HS-5 (cell line): Measurements from ENCODE around the gene SAMD11.
"Not testable (repeated sequence)": the region's sequence is repeated elsewhere in the genome, so short reads cannot be mapped to it uniquely, and the experiment has no call there.

Source experiments
- DNase-seq: peaks from one replicate; pipeline ENCODE4 v3.0.0-alpha.2; 2012; ENCODE audit warnings: low read depth

SAMD11 gene

DNA sequence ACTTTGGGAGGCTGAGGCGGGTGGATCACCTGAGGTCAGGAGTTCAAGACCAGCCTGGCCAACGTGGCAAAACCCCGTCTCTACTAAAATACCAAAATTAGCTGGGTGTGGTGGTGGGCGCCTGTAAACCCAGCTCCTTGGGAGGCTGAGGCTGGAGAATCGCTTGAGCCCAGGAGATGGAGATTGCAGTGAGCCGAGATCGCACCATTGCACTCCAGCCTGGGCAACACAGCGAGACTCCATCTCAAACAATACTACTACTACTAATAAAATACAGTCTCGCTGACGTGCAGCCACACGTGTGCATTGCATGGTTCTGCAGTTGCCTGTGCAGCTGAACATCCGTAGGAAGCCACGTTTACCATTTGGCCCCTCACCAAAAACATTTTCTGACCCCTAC, 23.1 kb downstream of the SAMD11 start:
- not testable (repeated sequence) for DNase-seq

DNA sequence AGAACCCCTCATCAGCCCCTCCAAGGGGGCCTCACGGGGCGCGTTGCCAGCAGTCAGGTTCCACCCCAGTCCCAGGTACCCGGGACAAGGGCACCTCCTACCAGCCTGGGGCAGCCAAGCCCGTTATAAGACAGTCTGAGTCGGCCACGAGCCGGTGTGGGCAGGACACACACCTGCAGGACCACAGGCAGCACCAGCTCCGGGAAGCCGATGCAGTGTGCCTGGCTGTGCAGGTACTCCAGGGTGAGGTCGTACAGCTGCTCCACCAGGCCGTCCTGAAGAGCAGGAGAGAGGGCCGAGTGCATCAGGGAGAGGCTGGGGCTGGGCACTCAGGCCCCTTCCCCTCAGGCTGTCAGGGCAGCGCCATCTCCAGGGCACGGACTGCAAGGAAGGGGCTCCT, 24.2 kb downstream of the SAMD11 start:
- no peak for DNase-seq

DNA sequence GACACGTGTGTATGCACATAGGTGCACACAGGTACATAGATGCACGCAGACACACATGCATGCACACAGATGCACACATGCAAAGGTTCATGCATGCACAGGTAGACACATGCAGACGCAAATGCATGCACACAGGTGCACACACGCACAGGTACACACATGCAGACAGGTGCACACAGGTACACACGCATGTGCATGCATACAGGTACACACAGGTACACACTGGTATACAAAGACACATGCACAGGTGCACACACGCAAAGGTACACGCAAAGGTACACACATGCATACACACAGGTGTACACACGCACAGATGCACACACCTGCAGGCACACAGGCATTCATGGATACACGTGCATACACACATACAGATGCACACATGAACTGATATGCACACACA, 26.5 kb downstream of the SAMD11 start:
- DNase-seq = no peak

DNA sequence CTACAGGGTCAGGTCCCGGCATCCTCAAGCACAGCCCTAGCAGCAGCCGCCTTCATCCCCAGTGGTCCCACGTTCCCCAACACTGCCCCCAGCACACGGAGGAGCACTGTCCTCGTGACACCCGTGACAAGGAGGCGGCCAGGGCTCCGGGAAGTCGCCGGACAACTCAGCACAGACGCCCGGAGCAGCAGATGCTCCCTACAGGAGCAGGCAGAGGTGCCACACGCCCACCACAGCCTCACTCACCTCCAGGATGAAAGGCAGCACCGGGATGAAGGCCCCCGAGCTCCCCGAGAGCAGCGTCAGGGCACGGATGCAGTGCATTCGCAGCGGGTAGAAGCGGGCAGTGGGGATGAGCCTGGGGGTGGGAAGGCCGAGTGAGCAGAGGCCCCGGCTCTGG, 27.2 kb downstream of the SAMD11 start:
- no peak for DNase-seq

DNA sequence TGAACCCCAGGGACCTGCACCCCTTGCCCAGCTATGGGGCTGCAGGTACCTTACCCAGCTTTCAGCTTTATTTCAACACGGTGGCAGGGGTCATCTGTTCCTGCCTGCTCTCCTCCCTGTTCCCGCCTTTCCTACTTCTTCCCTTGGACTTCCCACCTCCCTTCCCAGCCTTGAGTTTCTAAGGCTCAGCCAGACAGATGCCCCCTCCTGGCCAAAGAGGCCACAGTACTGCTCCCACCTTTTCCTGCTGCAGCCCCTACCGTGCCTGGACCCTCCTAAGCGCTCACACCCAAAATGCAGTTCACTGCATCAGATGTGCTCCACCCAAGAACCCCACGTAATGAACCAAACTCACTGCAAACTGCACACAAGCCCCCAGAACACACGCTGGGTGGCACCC, 27.6 kb downstream of the SAMD11 start:
- DNase-seq = no peak

DNA sequence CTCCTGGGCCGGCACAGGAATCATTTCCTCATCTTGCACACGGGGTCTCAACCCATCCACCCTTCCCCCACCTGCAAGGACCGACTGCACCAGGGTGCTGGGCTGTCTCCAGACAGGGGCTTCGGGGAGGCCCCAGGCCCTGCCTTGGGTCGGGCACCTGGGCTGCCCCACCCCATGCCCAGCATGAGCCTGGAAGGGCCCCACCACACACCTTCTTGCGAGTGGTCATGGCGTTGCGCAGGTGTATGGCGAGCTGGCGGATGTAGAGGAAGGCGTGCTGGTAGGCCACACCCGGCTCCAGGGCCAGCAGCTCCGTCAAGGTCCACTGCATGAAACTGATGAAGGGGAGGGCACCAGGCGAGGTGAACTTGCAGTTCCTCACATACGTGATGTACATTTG, 28.5 kb downstream of the SAMD11 start:
- DNase-seq = no peak

DNA sequence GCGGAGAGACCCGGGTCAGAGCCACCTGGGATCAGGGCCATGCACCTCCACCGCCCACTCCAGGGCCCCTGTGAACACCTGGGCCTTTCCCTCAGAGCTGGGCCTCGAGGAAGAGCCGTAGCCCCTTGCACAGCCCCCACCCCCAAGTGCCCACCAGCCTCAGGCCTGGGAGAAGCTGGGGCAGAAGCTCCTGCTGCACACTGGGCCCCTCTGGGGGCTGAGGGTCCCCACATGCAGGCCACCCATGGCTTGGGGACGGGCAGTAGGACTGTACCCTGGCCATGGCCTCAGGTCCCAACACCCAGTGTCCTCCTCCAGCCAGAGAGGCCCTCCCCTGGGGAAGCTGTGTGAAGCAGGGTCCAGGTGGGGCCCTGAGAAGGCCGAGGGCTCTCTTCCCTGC, 28.9 kb downstream of the SAMD11 start:
- no peak for DNase-seq

DNA sequence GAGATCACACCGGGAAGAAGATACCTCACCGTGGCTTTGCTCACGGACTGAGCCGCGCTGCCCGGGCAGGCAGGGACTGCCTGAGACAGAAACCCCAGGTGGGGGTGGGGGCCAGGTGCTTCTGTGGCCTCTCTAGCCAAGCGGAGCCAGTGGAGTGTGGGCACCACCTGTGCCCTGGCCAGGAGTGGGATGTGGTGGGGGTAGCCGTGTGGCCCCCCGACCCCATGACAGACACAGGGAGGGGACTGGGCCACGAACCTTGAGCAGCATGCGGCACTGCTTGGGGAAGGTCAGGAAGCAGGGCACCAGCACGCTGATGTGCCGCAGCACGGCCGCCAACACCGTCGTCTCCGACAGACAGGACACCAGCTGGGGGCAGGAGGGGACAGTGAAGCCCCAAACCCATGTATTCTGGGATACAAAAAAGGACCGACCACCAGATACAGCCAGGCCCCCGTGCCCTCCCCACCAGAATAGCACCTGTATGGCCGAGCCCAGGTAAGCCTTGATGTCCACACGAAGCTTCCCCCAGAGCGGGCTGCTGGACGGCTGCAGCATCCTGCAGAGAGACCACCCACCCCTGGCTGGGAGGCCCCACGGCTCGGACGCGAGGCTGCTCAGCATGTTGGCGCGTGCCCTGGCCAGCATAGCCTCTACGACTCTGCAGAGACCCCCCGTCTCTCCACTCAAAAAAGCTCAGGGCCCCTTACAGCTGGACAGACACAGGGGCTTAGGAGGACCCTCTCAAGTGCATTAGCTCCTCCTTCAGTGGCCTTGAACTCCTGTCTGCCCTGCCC, 30.0 kb downstream of the SAMD11 start:
- no peak for DNase-seq

DNA sequence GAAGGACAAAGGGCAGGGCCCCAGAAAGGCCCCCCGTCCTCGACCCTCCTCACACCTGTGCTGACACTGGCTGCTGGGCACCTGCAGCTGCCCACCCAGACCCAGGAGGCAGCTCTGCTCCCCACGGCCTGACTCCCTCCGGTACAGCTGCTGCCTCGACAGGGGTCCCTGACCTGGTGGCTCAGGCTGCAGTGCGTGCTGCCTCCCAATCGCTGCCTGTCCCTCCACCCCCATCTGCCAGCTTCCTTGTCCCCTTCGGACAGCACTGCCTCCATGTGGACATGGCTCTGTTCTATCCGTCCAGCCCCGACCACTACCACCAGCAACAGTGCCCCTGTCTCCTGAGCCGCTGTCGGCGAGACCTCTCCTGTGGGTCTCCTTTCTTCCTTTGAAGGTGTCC, 31.2 kb downstream of the SAMD11 start:
- no peak for DNase-seq

DNA sequence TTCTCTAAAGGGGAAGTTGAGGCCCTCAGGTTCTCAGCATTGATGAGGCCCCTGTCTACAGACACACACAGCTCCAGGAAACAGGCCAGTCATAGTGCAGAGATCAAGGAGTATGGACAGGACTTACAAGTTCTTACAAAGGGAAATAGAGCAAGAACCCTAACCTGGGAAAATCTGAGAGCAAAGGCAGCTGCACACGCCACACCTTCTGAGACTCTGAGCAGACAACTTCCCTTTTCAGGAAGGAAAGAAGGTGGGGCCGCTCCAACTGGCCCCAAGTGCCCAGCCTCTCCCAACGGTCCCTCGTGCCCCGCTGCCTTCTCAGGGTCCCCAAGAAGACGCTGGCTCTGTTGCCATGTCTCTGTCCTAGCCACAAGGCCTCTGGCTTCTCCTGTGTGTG, 31.8 kb downstream of the SAMD11 start:
- no peak for DNase-seq

DNA sequence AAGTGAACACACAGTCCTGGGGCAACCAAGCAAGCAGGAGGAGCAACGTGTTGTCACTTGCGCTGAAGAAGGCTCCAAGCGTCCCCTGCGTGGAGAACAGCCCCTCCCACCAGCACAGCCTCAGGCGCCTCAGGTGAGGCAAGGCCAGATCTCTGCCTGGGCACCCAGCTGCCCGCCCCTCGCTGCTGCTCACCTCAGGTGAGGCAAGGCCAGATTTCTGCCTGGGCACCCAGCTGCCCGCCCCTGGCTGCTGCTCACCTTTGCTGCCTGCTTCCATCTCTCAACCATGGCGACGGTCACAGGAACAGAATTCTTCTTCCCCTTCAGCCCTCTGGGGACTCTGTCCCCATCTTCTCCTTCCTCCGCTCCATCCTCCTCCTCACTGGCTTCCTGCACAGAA, 32.9 kb downstream of the SAMD11 start:
- no peak for DNase-seq

DNA sequence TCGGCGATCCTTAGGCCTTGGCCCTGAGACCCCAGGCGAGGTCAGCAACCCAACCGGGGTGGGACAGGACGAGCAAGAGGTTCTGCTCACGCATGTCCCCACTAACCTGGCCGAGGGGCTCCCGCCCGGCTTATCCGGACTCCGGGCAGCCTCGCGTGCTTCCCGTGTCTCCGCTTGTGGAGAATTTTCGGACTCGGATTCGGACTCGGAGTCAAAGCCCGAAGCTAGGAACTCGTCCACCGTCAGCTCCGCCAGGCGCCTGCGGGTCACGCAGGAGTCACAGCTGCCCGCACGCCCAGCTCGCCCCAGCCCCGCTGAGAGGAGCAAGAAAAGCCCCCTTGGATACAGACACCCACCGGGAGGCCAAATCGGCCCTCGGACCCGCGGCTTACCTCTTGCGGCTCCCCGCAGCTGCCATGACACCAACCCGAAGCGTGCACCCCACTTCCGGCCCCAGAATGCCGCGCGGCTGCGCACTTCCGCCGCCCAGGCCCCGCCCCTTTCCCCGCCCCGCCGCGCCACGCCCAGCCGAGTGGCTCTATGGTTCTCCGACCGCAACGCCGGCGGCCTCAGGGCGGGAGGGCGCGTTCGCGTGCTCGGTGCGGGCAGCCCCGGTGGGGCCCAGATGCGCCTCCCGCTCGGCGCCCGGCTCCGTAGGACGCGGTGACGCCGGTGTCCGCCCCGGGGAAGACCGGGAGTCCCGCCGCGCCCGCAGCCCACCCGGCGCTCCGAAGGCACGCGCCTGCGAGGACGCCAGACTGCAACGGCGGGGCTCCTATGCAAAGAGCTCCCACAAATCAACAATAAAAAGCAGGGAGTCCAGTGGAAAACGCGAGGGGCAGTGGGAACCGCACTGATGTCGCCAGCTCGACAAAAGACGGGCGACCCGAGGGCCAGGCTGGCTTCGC, 35.4 kb downstream of the SAMD11 start, which contains the start of gene NOC2L:
NOC2L (minus strand) TSS at position 434 of the 908 bp plus-strand sequence; CDS start at position 418, 16 bp downstream.
- DNase-seq = peak; percentile 38

DNA sequence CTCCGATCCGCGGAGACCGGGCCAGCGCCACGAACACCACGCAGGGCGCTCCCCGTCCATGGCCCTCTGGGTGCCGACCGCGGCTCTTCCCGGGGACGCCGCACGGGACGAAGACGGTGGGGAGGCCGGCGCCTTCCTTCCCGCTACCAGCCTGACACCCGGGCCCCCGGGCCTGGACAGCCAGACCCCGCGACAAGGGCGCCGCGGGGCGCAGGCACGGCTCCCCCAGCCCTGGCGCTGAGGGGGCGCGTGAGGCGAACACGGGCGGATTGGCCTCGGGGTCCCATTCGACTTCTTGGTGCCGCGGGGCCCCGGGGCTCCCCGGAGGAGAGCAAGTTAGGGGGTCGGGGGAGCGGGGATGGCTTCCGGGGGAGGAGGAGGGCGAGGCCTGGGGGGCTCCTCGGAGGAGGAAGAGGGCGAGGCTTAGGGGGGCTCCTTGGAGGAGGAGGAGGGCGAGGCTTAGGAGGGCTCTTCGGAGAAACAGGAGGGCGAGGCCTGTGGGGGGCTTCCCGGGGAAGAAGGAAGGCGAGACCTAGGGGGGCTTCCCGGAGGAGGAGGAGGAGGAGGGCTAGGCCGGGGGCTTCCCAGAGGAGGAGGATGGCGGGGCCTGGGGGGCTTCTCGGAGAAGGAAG, 36.1 kb downstream of the SAMD11 start:
- DNase-seq = no peak

DNA sequence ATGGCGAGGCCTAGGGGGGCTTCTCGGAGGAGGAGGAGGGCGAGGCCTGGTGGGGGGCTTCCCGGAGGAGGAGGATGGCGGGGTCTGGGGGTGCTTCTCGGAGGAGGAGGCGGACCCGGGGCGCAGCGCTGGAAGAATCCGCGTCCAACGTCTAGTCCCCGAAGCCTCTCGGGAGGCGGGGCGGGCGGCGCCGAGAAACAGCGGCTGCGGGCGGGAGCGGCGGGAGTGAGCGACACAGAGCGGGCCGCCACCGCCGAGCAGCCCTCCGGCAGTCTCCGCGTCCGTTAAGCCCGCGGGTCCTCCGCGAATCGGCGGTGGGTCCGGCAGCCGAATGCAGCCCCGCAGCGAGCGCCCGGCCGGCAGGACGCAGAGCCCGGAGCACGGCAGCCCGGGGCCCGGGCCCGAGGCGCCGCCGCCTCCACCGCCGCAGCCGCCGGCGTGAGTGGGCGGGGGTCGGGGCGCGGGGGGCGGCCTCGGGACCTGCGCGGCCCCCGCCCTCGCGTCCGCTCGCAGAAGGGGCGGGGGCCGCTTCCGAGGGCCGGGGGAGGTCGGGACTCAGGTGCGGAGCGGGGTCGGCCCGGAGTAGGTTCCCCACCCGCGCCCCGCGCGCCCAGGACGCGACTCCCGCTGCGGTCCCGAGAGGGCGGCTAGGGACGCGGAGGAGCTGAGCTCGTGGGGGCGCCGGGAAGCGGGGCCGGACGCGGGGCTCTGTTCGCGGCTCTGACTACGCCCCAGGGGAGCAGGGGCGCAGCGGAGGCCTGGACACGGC, 36.8 kb downstream of the SAMD11 start, which contains the start of gene KLHL17:
KLHL17 (plus strand) TSS at position 222 of the 769 bp plus-strand sequence; CDS start at position 332, 110 bp downstream.
- DNase-seq = no peak

DNA sequence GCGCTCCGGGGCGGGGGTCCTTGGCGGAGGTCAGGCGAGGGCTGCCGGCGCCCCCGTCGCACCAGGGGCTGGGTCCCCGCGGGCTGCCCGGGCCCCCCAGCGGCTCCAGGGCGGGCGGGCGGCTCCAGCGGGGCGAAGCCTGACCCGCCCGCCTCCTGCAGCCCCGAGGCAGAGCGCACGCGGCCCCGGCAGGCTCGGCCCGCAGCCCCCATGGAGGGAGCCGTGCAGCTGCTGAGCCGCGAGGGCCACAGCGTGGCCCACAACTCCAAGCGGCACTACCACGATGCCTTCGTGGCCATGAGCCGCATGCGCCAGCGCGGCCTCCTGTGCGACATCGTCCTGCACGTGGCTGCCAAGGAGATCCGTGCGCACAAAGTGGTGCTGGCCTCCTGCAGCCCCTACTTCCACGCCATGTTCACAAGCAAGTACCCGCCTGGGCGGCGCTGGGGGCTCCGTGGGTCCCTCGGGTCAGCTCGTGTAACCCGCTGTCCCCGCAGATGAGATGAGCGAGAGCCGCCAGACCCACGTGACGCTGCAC, 37.5 kb downstream of the SAMD11 start:
- DNase-seq = no peak

DNA sequence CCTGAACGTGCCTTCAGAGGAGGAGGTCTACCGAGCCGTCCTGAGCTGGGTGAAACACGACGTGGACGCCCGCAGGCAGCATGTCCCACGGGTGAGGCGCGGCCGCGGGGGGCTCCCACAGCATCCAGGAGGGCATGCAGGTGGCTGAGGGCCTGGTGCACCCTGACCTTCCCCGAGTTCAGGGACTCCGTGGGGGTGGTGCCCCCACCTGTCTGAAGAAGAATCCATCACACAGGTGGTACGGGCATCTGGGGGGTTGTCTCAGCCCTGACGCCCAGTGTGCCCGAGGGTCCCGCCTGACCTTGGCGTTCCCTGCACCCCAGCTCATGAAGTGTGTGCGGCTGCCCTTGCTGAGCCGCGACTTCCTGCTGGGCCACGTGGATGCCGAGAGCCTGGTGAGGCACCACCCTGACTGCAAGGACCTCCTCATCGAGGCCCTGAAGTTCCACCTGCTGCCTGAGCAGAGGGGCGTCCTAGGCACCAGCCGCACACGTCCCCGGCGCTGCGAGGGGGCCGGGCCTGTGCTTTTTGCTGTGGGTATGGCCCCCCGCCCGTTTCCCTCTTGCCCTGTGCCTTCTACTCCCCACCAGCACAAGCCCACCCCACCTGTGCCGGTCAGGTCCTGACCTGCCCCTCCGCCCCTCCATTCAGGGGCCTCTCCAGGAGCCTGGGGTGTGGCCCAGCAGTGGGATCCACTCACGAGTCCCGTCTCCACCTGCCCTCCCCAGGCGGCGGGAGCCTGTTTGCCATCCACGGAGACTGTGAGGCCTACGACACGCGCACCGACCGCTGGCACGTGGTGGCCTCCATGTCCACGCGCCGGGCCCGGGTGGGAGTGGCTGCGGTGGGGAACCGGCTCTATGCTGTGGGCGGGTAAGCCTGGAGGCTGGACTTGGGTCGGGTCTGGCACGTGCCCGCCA, 38.9 kb downstream of the SAMD11 start:
- no peak for DNase-seq

DNA sequence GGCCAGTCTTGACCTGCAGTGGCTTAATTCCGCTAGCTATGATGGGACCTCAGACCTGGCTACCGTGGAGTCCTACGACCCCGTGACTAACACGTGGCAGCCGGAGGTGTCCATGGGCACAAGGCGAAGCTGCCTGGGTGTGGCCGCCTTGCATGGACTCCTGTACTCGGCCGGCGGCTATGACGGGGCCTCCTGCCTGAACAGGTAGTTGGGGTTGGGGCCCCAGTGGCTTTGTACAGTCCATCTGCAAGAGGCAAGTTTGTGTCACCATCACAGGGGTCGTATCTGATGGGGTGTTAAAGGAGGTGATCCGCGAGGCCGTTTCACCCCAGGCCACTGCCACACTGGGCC, 39.6 kb downstream of the SAMD11 start:
- DNase-seq = no peak

DNA sequence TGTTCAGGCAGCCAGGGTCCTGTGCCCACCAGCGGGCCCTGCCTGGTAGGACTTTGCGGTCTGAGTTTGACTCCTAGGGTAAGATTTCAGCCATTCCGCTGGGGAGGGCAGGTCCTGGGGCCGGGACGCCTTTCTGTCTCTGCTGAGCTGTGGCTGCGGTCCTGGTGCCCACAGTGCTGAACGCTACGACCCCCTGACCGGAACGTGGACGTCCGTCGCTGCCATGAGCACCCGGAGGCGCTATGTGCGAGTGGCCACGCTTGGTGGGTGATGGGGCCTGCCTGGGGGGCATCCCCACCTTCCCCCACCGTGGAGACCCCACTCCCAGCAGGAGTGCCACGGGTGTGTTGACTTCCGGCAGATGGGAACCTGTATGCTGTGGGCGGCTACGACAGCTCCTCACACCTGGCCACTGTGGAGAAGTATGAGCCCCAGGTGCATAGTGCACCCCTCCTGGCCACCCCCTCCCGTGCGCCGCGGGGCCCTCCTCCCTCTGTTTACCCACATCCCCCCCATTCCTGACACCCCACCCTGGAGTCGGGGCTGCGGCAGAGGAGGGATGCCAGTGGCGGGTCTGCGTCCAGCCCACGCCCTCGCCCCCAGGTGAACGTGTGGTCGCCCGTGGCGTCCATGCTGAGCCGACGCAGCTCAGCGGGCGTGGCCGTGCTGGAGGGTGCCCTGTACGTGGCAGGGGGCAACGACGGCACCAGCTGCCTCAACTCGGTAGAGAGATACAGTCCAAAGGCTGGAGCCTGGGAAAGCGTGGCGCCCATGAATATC, 40.2 kb downstream of the SAMD11 start:
- DNase-seq = no peak

DNA sequence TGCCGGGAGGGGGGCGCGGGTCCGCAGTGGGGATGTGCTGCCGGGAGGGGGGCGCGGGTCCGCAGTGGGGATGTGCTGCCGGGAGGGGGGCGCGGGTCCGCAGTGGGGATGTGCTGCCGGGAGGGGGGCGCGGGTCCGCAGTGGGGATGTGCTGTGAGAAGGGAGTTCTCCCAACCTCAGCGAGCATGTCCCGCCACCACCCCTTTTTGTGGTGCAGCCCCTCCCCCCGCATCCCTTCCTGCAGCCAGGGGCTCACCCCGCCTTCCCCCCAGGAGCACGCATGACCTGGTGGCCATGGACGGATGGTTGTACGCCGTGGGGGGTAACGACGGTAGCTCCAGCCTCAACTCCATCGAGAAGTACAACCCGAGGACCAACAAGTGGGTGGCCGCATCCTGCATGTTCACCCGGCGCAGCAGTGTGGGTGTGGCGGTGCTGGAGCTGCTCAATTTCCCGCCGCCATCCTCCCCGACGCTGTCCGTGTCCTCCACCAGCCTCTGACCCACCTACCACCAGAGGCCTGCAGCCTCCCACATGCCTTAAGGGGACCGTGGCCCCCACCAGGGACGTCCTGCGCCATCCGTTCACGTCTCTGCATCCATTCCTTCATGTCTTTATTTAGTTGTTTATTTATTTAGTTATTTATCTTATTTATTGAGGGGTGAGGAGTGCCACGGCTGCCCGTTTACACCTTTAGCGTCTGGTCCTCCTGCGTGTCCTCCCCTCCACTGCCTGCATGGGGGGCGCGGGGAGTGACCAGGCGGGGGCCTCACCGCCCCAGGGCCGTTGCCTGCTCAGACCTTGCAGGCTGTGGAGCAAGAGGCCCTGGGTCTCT, 41.2 kb downstream of the SAMD11 start:
- DNase-seq = no peak
